PC-3 (cell line): ENCODE results near the gene FFAR1.

Source experiments
- EZH2 ChIP-seq: fragments of 300-600 bp; sonication (generic); IDR thresholded peaks from one replicate; pipeline ENCODE4 v1.6.1; 2017; ENCODE audit warnings: antibody characterized with exemption, mild to moderate bottlenecking, low read length; ENCODE audit not compliant: unreplicated experiment
- EZH2phosphoT487 ChIP-seq: fragments of 300-600 bp; sonication (generic); IDR thresholded peaks from 2 replicates; pipeline ENCODE4 v1.6.1; 2018; ENCODE audit warnings: mild to moderate bottlenecking, antibody characterized with exemption, low read length, borderline replicate concordance
- TF ChIP-seq, protein P1 (sequence below): fragments of 300-600 bp; sonication (generic); conservative IDR thresholded peaks from 2 replicates; pipeline ENCODE4 v1.5.1; 2017; ENCODE audit warnings: antibody characterized with exemption, low read depth, mild to moderate bottlenecking, low read length

DNA sequence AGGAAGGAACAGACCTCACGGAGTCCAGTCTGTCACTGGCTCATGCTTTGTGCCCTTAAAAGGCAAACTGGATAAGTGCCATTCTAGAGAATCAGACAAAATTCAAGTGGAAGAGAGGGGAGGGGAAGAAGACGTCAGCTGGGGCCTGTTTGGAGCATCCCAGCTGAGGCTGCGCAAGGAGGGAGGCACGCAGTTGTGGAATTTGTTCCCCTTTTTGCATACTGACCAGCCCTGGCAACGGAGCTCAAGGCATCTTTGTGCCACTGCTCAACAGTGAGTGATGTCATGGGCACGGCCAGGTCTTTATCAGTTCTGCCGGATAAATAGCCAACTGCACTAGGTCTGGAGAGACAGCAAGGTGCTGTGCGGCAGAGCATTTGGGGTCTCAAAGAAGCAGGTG, 23.0 kb downstream of the FFAR1 start, which contains the start of gene GPR42:
- TF ChIP-seq EZH2 (no peak), EZH2phosphoT487 (no peak)
- TF ChIP-seq, protein P1, sequence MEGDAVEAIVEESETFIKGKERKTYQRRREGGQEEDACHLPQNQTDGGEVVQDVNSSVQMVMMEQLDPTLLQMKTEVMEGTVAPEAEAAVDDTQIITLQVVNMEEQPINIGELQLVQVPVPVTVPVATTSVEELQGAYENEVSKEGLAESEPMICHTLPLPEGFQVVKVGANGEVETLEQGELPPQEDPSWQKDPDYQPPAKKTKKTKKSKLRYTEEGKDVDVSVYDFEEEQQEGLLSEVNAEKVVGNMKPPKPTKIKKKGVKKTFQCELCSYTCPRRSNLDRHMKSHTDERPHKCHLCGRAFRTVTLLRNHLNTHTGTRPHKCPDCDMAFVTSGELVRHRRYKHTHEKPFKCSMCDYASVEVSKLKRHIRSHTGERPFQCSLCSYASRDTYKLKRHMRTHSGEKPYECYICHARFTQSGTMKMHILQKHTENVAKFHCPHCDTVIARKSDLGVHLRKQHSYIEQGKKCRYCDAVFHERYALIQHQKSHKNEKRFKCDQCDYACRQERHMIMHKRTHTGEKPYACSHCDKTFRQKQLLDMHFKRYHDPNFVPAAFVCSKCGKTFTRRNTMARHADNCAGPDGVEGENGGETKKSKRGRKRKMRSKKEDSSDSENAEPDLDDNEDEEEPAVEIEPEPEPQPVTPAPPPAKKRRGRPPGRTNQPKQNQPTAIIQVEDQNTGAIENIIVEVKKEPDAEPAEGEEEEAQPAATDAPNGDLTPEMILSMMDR, result no peak
